Right lobe of liver (tissue), 6 donors: Measurements from ENCODE around the gene ARL15. TPM values are rescaled to one million over a fixed set of nuclear protein-coding genes. Genes with fewer than 3 reads are reported as not detected.

ENCODE experiments used
- ATAC-seq, 4 donors: fragments of 200-7000 bp; cut with Tn5 transposase; one replicate each; pipeline ENCODE4 v1.9.1; 2020; ENCODE audit warnings: mild to moderate bottlenecking in 4 of 4, moderate library complexity in 4 of 4
- DNase-seq, 3 donors: peaks; one replicate each; pipeline ENCODE4 v3.0.0-alpha.2; 2020
- H3K27ac ChIP-seq, 3 donors: fragments of 200-600 bp; one replicate each; pipeline ENCODE4 v1.8.0; 2022
- H3K27me3 ChIP-seq, 2 donors: fragments of 200-600 bp; one replicate each; pipeline ENCODE4 v1.8.0; 2022
- H3K36me3 ChIP-seq, 4 donors: fragments of 200-600 bp; sonication (generic) in 1 of 4; one replicate each; pipeline versions ENCODE4 v1.5.1 to v1.8.0; 2017 to 2022; ENCODE audit warnings: control low read depth in 1 of 4
- H3K4me1 ChIP-seq, 4 donors: fragments of 200-600 bp; sonication (generic) in 1 of 4; one replicate each; pipeline versions ENCODE4 v1.5.1 to v1.8.0; 2017 to 2022; ENCODE audit warnings: control low read depth in 1 of 4
- H3K4me3 ChIP-seq, 3 donors: fragments of 200-600 bp; one replicate each; pipeline ENCODE4 v1.8.0; 2022
- H3K9me3 ChIP-seq, 4 donors: fragments of 200-600 bp; sonication (generic) in 1 of 4; one replicate each; pipeline versions ENCODE4 v1.5.1 to v1.8.0; 2017 to 2022; ENCODE audit warnings: control low read depth in 1 of 4
- CTCF ChIP-seq, 4 donors: fragments of 200-600 bp in 3 of 4; fragments of 450-650 bp in 1 of 4; IDR thresholded peaks; one replicate each; pipeline versions ENCODE4 v1.5.1 to v1.8.0; 2016 to 2022; ENCODE audit warnings: antibody characterized with exemption in 4 of 4, mild to moderate bottlenecking in 2 of 4
- POLR2A ChIP-seq: fragments of 450-650 bp; IDR thresholded peaks from one replicate; pipeline ENCODE4 v1.6.1; 2017; ENCODE audit warnings: antibody characterized with exemption, mild to moderate bottlenecking
- WGBS: methylation state at CpG from one replicate; pipeline ENCODE4 v1.1.6; 2018; ENCODE audit warnings: low coverage, low lambda C conversion rate; ENCODE audit not compliant: insufficient coverage; ENCODE audit errors: missing lambda C conversion rate; 5-methylcytosine and 5-hydroxymethylcytosine counted together
- intact Hi-C, 2 donors: fragments of 100-400 bp; cut with DNase I; formaldehyde crosslinking; loops; one replicate each; pipeline versions ENCODE4 v1.11.2 to v1.14.1; 2022
- total RNA-seq, 6 experiments: library from RNA; depleted of rRNA in 2 of 6; stranded (reverse); fragments of >200 nt in 2 of 6; fragmentation: NEBNext Ultra II Directional in 3 of 6; extraction: Animal tissue kit (Norgen Biotek cat#: 25700) in 3 of 6; gene quantifications; one replicate each; pipeline versions ENCODE4 v1.1.0 to v1.2.4, GENCODE V29; 2016 to 2023
- donor health status: DM: no; HTN: yes; CAD: no.
- donor health status: DM: no; HTN: no; CAD: no.
- donor health status: DM: no; HTN: no; CAD: no.
- donor health status: DM: no; HTN: yes; CAD: no.
- donor health status: DM: no; HTN: yes; CAD: no.

Gene ARL15
- total RNA-seq, 6 experiments from 2014 or later = 6.3 to 16.5 (median 9.6) TPM

- WGBS = 100% methylated on average over 2 of the region's 2 CpGs
- intact Hi-C loops = no loop called here
- Histone ChIP-seq H3K4me3 (no peak overlapping the region), H3K27me3 (no peaks in the 10 kb centered on the region), H3K27ac (no peak overlapping the region), H3K36me3 (no peaks in the 10 kb centered on the region), H3K9me3 (peaks cover 0 to 3% (median 0%) of the 10 kb centered on the region in 4 donors), H3K4me1 (no peaks in the 10 kb centered on the region)
- TF ChIP-seq CTCF (IDR thresholded peaks at IDR 0.05) (no peak), POLR2A (no peak)
- no peak for ATAC-seq
- no peak for DNase-seq
These were observed 161.5 kb downstream of the ARL15 start for GRCh38 chr5:54148858-54149257.

GRCh38 chr5:54148067-54148845 lies 162.1 kb downstream of the ARL15 start:
- 63% methylated on average over 6 of the region's 6 CpGs for WGBS
- Histone ChIP-seq H3K27me3 (no peaks in the 10 kb centered on the region), H3K27ac (no peak overlapping the region), H3K9me3 (peaks cover 0 to 3% (median 0%) of the 10 kb centered on the region in 4 donors), H3K4me3 (no peak overlapping the region), H3K36me3 (no peaks in the 10 kb centered on the region), H3K4me1 (no peaks in the 10 kb centered on the region)
- intact Hi-C loops = no loop called here
- ATAC-seq = no peak
- no peak for DNase-seq
- TF ChIP-seq POLR2A = no peak
- no peak for TF ChIP-seq CTCF (IDR thresholded peaks at IDR 0.05)

- no peaks in the 10 kb centered on the region for H3K27me3 ChIP-seq
- H3K4me3 ChIP-seq = no peak overlapping the region
- WGBS = 73% methylated on average over 1 of the region's 1 CpG
- TF ChIP-seq POLR2A (no peak), CTCF (IDR thresholded peaks at IDR 0.05) (no peak)
- ATAC-seq (no peak), DNase-seq (no peak)
- H3K9me3 ChIP-seq = no peaks in the 10 kb centered on the region
- intact Hi-C loops = no loop called here
- no peaks in the 10 kb centered on the region for H3K36me3 ChIP-seq
- no peak overlapping the region for H3K27ac ChIP-seq
- H3K4me1 ChIP-seq = no peaks in the 10 kb centered on the region
These were observed 163.5 kb downstream of the ARL15 start for GRCh38 chr5:54146916-54147315.

- no peaks in the 10 kb centered on the region for H3K36me3 ChIP-seq
- H3K27me3 ChIP-seq = no peaks in the 10 kb centered on the region
- H3K4me1 ChIP-seq = no peaks in the 10 kb centered on the region
- WGBS = 85% methylated on average over 3 of the region's 3 CpGs
- no peak overlapping the region for H3K4me3 ChIP-seq
- TF ChIP-seq POLR2A = no peak
- TF ChIP-seq CTCF (IDR thresholded peaks at IDR 0.05) = no peak
- H3K27ac ChIP-seq = no peak overlapping the region
- no peaks in the 10 kb centered on the region for H3K9me3 ChIP-seq
- ATAC-seq (no peak), DNase-seq (no peak)
- intact Hi-C loops = no loop called here
These were observed 164.0 kb downstream of the ARL15 start for GRCh38 chr5:54146390-54146789.
